Transverse colon (tissue), 3 donors: Measurements from ENCODE around the gene DNAJC12.

ENCODE experiments used
- CTCF ChIP-seq, 5 experiments: fragments of 200-600 bp in 3 of 5; fragments of 450-650 bp in 2 of 5; sonication (generic) in 3 of 5; IDR thresholded peaks; 1 replicate in 2 of 5; 2 replicates in 3 of 5; pipeline ENCODE4 v1.5.1; 2016 to 2017; ENCODE audit warnings: antibody characterized with exemption in 5 of 5, inconsistent platforms in 3 of 5, mild to moderate bottlenecking in 2 of 5, moderate library complexity in 1 of 5
- EP300 ChIP-seq: sonication (generic); formaldehyde crosslinking; IDR thresholded peaks from one replicate; pipeline ENCODE4 v1.6.1; 2017; ENCODE audit warnings: antibody characterized with exemption, low read depth
- POLR2A ChIP-seq: fragments of 450-650 bp; IDR thresholded peaks from one replicate; pipeline ENCODE4 v1.6.1; 2016; ENCODE audit warnings: antibody characterized with exemption, mild to moderate bottlenecking, moderate library complexity

- TF ChIP-seq CTCF (IDR thresholded peaks at IDR 0.05), result no peak
- TF ChIP-seq POLR2A, result no peak
- no peak for TF ChIP-seq EP300
Measured at GRCh38 chr10:67793313-67793712, 44.7 kb downstream of the DNAJC12 start.
